B cell (primary cell): ENCODE measurements around the gene CEP68. TPM values are rescaled to one million over a fixed set of nuclear protein-coding genes. Genes with fewer than 3 reads are reported as not detected.

ENCODE experiments used
- ATAC-seq: fragments of 200-7000 bp; cut with Tn5 transposase; one replicate; pipeline ENCODE4 v1.10.0; 2021; ENCODE audit warnings: low read depth, mild to moderate bottlenecking, moderate number of reproducible peaks, moderate library complexity
- CTCF ChIA-PET: fragments of 350-600 bp; sonication (Branson Sonifier 250); formaldehyde crosslinking; loops from one replicate; lab custom pipeline; 2021; ENCODE audit warnings: antibody characterized with exemption, inconsistent platforms; lab: Charles Lee
- POLR2A ChIA-PET: fragments of 350-600 bp; sonication (Branson Sonifier 250); formaldehyde crosslinking; loops from one replicate; lab custom pipeline; 2021; ENCODE audit warnings: antibody characterized with exemption; lab: Charles Lee
- DNase-seq: peaks from one replicate; pipeline ENCODE4 v3.0.0; 2013
- H2AFZ ChIP-seq: 2 replicates; pipeline ENCODE4 v1.6.1; 2012; ENCODE audit warnings: mild to moderate bottlenecking, low read depth, low read length; ENCODE audit not compliant: insufficient read depth, poor library complexity, severe bottlenecking
- H3K27ac ChIP-seq, 2 donors: 1 replicate in 1 of 2; 2 replicates in 1 of 2; pipeline ENCODE4 v1.5.1; 2012 to 2013; ENCODE audit warnings: low read length in 2 of 2, mild to moderate bottlenecking in 2 of 2, moderate library complexity in 1 of 2
- H3K27me3 ChIP-seq, 4 experiments: fragments of 200-600 bp in 1 of 4; sonication (generic) in 1 of 4; replicated peaks in 1 of 4; 1 replicate in 2 of 4; 2 replicates in 2 of 4; pipeline versions ENCODE4 v1.6.1 to v1.7.0; 2013 to 2016; ENCODE audit warnings: low read length in 3 of 4, mild to moderate bottlenecking in 2 of 4, mixed read lengths in 1 of 4, moderate library complexity in 1 of 4; ENCODE audit not compliant: insufficient read depth in 4 of 4, control insufficient read depth in 3 of 4; ENCODE audit errors: control extremely low read depth in 1 of 4
- H3K36me3 ChIP-seq, 2 experiments: replicated peaks in 1 of 2; 1 replicate in 1 of 2; 2 replicates in 1 of 2; pipeline versions ENCODE4 v1.6.1 to v1.7.1; 2013; ENCODE audit warnings: low read length in 1 of 2; ENCODE audit not compliant: insufficient read depth in 2 of 2, control insufficient read depth in 1 of 2; ENCODE audit errors: control extremely low read depth in 1 of 2, extremely low read depth in 1 of 2
- H3K4me1 ChIP-seq, 2 donors: fragments of 200-600 bp in 1 of 2; sonication (generic) in 1 of 2; 1 replicate in 1 of 2; 2 replicates in 1 of 2; pipeline versions ENCODE4 v1.5.1 to v1.6.1; 2013 to 2017; ENCODE audit warnings: low read length in 2 of 2; ENCODE audit not compliant: control insufficient read depth in 2 of 2, insufficient read depth in 2 of 2
- H3K4me2 ChIP-seq: replicated peaks from 2 replicates; pipeline ENCODE3; 2012; ENCODE audit warnings: mild to moderate bottlenecking, low read depth, low read length; ENCODE audit not compliant: poor library complexity, severe bottlenecking
- H3K4me3 ChIP-seq, 5 experiments: fragments of 200-600 bp in 1 of 5; sonication (generic) in 1 of 5; 1 replicate in 3 of 5; 2 replicates in 2 of 5; pipeline versions ENCODE4 v1.5.1 to v1.7.0; 2011 to 2016; ENCODE audit warnings: low read length in 4 of 5, mild to moderate bottlenecking in 4 of 5, low read depth in 2 of 5, control low read depth in 1 of 5, moderate library complexity in 1 of 5; ENCODE audit not compliant: insufficient read depth in 1 of 5; ENCODE audit errors: control extremely low read depth in 1 of 5, extremely low read depth in 1 of 5
- H3K79me2 ChIP-seq: fragments of 200-600 bp; sonication (generic); one replicate; pipeline ENCODE4 v1.6.0; 2016; ENCODE audit warnings: low read length; ENCODE audit not compliant: control insufficient read depth, insufficient read depth
- H3K9ac ChIP-seq: fragments of 200-600 bp; sonication (generic); 2 replicates; pipeline ENCODE4 v1.6.1; 2017; ENCODE audit warnings: mild to moderate bottlenecking, low read length, moderate library complexity
- H3K9me3 ChIP-seq, 3 donors: one replicate each; pipeline versions ENCODE4 v1.6.1 to v1.7.1; 2013; ENCODE audit warnings: low read length in 2 of 3; ENCODE audit not compliant: control insufficient read depth in 2 of 3, insufficient read depth in 1 of 3; ENCODE audit errors: control extremely low read depth in 1 of 3
- H4K20me1 ChIP-seq: 2 replicates; pipeline ENCODE4 v1.6.0; 2012; ENCODE audit warnings: mild to moderate bottlenecking, low read length; ENCODE audit not compliant: insufficient read depth, control insufficient read depth, poor library complexity, severe bottlenecking
- H3K27ac Mint-ChIP-seq: one replicate; pipeline ENCODE4 v1.8.0; 2021; ENCODE audit warnings: mixed read lengths
- H3K27me3 Mint-ChIP-seq: one replicate; pipeline ENCODE4 v1.8.0; 2021; ENCODE audit warnings: mixed read lengths
- H3K4me1 Mint-ChIP-seq: one replicate; pipeline ENCODE4 v1.8.0; 2021; ENCODE audit warnings: mixed read lengths
- H3K4me3 Mint-ChIP-seq: one replicate; pipeline ENCODE4 v1.8.0; 2021; ENCODE audit warnings: mixed read lengths
- H3K9me3 Mint-ChIP-seq: one replicate; pipeline ENCODE4 v1.8.0; 2022; ENCODE audit warnings: mixed read lengths; ENCODE audit not compliant: insufficient read depth
- EZH2 ChIP-seq: IDR thresholded peaks from 2 replicates; pipeline ENCODE4 v1.6.1; 2012; ENCODE audit warnings: borderline replicate concordance, low read depth, mild to moderate bottlenecking, moderate library complexity, low read length; ENCODE audit not compliant: insufficient read depth, poor library complexity, severe bottlenecking
- WGBS: methylation state at CpG from one replicate; pipeline ENCODE4 v1.1.5; 2013; ENCODE audit warnings: missing lambda C conversion rate; ENCODE audit not compliant: insufficient coverage; 5-methylcytosine and 5-hydroxymethylcytosine counted together
- intact Hi-C: fragments of 100-400 bp; cut with micrococcal nuclease; formaldehyde crosslinking; loops from one replicate; pipeline ENCODE4 v1.10.0; 2022
- polyA plus RNA-seq: library from polyadenylated mRNA; depleted of rRNA; stranded (reverse); fragments of >200 nt; gene quantifications from 2 replicates; pipeline ENCODE4 v1.2.3, GENCODE V29; 2012
- total RNA-seq, 2 donors: library from RNA; stranded (reverse); fragments of 120-200 nt in 1 of 2; gene quantifications; 1 replicate in 1 of 2; 2 replicates in 1 of 2; pipeline versions ENCODE4 v1.2.3 to v1.2.4, GENCODE V29; 2013 to 2022
- TF ChIP-seq, protein P1 (sequence below): fragments of 200-600 bp; IDR thresholded peaks from one replicate; pipeline ENCODE4 v1.8.0; 2022; ENCODE audit warnings: antibody characterized with exemption, mild to moderate bottlenecking

CEP68 gene
- total and polyA plus RNA-seq, 2 donors (not counting 1 experiment from before 2014, with no cell fraction given): 11.0 to 32.0 TPM

DNA sequence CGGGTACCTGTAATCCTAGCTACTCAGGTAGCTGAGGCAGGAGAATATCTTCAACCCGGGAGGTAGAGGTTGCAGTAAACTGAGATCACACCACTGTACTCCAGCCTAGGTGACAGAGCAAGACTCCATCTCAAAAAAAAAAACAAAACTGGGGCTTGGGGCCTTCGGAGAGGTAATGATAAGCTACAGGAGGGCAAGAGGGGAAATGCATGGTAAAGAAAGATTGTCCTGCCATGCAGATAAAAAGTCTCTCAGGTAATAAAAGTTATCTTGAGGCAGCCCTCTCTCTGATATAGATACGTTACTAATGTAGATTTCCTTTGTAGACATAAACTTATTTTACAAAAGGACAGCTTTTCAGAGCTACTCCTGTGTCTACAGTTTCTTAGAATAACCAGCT is 77.4 kb downstream of the CEP68 start:
- H3K9me3 ChIP-seq: no peaks in the 10 kb centered on the region
- H3K27me3 ChIP-seq: no peaks in the 10 kb centered on the region
- H3K79me2 ChIP-seq: peaks cover 19% of the 10 kb centered on the region
- Mint-ChIP-seq H3K9me3 (no peaks in the 10 kb centered on the region), H3K4me3 (no peak overlapping the region), H3K4me1 (peaks cover 19% of the 10 kb centered on the region), H3K27me3 (no peaks in the 10 kb centered on the region), H3K27ac (no peak overlapping the region)
- no peak overlapping the region for H3K27ac ChIP-seq
- no peak for ATAC-seq
- no peak overlapping the region for H2AFZ ChIP-seq
- intact Hi-C loops: loop anchor here (5.0 kb wide), 1 partner anchor 201 kb away; no protein-coding TSS in a partner anchor
- no peak overlapping the region for H3K9ac ChIP-seq
- H3K4me3 ChIP-seq: no peak overlapping the region
- DNase-seq: no peak
- TF ChIP-seq EZH2: no peak
- H3K36me3 ChIP-seq: no peaks in the 10 kb centered on the region
- no peak overlapping the region for H3K4me2 ChIP-seq
- WGBS: 100% methylated on average over 1 of the region's 4 CpGs
- POLR2A ChIA-PET: interaction anchor here (0.8 kb wide), 1 partner anchor 11 kb away, joined by 5 read pairs; no protein-coding TSS in a partner anchor
- CTCF ChIA-PET: interaction anchor here (0.8 to 1.1 kb wide), 3 partner anchors 27 to 217 kb away, joined by 3 to 5 read pairs (median 4); no protein-coding TSS in a partner anchor
- H3K4me1 ChIP-seq: peaks cover 8 to 10% of the 10 kb centered on the region in 2 donors
- H4K20me1 ChIP-seq: peaks cover 11% of the 10 kb centered on the region

DNA sequence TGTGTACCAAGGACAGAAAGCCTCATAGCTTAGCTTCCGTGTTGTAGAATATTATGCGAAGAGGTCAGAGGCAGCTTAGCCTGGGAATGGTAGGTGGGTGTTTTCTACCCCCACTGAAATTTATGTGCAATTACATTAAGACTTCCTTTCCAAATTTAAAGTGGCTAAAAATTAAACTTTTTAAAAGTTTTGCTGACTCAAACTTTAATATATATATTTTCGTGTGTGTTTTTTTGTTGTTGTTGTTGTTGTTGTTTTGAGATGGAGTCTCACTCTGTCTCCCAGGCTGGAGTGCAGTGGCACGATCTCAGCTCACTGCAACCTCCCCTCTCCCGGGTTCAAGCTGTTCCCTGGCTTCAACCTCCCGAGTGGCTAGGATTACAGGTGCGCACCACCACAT is 77.9 kb downstream of the CEP68 start:
- H3K9me3 ChIP-seq: no peaks in the 10 kb centered on the region
- H3K4me2 ChIP-seq: no peak overlapping the region
- no peak overlapping the region for H3K4me3 Mint-ChIP-seq
- H3K79me2 ChIP-seq: peaks cover 14% of the 10 kb centered on the region
- no peaks in the 10 kb centered on the region for H3K36me3 ChIP-seq
- TF ChIP-seq EZH2: no peak
- TF ChIP-seq, protein P1, sequence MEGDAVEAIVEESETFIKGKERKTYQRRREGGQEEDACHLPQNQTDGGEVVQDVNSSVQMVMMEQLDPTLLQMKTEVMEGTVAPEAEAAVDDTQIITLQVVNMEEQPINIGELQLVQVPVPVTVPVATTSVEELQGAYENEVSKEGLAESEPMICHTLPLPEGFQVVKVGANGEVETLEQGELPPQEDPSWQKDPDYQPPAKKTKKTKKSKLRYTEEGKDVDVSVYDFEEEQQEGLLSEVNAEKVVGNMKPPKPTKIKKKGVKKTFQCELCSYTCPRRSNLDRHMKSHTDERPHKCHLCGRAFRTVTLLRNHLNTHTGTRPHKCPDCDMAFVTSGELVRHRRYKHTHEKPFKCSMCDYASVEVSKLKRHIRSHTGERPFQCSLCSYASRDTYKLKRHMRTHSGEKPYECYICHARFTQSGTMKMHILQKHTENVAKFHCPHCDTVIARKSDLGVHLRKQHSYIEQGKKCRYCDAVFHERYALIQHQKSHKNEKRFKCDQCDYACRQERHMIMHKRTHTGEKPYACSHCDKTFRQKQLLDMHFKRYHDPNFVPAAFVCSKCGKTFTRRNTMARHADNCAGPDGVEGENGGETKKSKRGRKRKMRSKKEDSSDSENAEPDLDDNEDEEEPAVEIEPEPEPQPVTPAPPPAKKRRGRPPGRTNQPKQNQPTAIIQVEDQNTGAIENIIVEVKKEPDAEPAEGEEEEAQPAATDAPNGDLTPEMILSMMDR: no peak
- no peaks in the 10 kb centered on the region for H3K9me3 Mint-ChIP-seq
- H3K4me1 Mint-ChIP-seq: peaks cover 13% of the 10 kb centered on the region
- H3K9ac ChIP-seq: no peak overlapping the region
- intact Hi-C loops: loop anchor here (5.0 kb wide), 1 partner anchor 202 kb away; no protein-coding TSS in a partner anchor
- CTCF ChIA-PET: interaction anchor here (0.7 to 1.1 kb wide), 4 partner anchors 22 to 217 kb away, joined by 3 to 5 read pairs (median 4); no protein-coding TSS in a partner anchor
- ATAC-seq (no peak), DNase-seq (no peak)
- no peak overlapping the region for H3K4me3 ChIP-seq
- no peak overlapping the region for H3K27ac Mint-ChIP-seq
- H3K27me3 ChIP-seq: no peaks in the 10 kb centered on the region
- peaks cover 2% of the 10 kb centered on the region for H3K27me3 Mint-ChIP-seq
- H3K27ac ChIP-seq: no peak overlapping the region
- 89% methylated on average over 3 of the region's 7 CpGs for WGBS
- POLR2A ChIA-PET: no interaction called here
- peaks cover 5% of the 10 kb centered on the region in 2 donors for H3K4me1 ChIP-seq
- no peak overlapping the region for H2AFZ ChIP-seq
- H4K20me1 ChIP-seq: peaks cover 6% of the 10 kb centered on the region
